GM12892 (cell line): ENCODE measurements around the gene WDR70. TPM values are rescaled to one million over a fixed set of nuclear protein-coding genes. Genes with fewer than 3 reads are reported as not detected.
A peak's percentile ranks its signal among the peaks of the same experiment; 100 is the strongest.
"Not testable (repeated sequence)": the region's sequence is repeated elsewhere in the genome, so short reads cannot be mapped to it uniquely, and the experiment has no call there.

ENCODE experiments used
- DNase-seq: peaks from one replicate; pipeline ENCODE4 v3.0.0; 2011; ENCODE audit not compliant: insufficient read length
- FAIRE-seq: peaks from 2 replicates; lab custom pipeline; 2011; peaks lifted over from hg19 to GRCh38; lab: Jason Lieb, UNC
- POLR2A ChIP-seq: IDR thresholded peaks from 2 replicates; pipeline ENCODE4 v1.6.1; 2011; ENCODE audit warnings: low read depth, low read length, control low read depth
- POLR2AphosphoS5 ChIP-seq: IDR thresholded peaks from 2 replicates; pipeline ENCODE4 v1.6.1; 2011; ENCODE audit warnings: low read depth, low read length, control low read depth
- TAF1 ChIP-seq: IDR thresholded peaks from 2 replicates; pipeline ENCODE4 v1.6.1; 2011; ENCODE audit warnings: low read depth, mild to moderate bottlenecking, control low read depth, low read length, borderline replicate concordance
- polyA plus RNA-seq: library from polyadenylated mRNA; unstranded; fragments of >200 nt; gene quantifications from one replicate; pipeline ENCODE4 v1.2.1, GENCODE V29; 2012; ENCODE audit warnings: missing spikeins, inconsistent platforms; ENCODE audit not compliant: missing spikeins

The WDR70 gene
- polyA plus RNA-seq: 27.3 TPM

GRCh38 chr5:37379100-37379628, at the start of gene WDR70:
TSS of gene WDR70 (plus strand) at chr5:37379318. CDS start at chr5:37379368, 50 bp downstream.
- TF ChIP-seq POLR2AphosphoS5 (peak; percentile 74), POLR2A (peak; percentile 80), TAF1 (peak; percentile 77; the same call in 1 of the 2 replicates)
- FAIRE-seq (peak; percentile 91), DNase-seq (peak; percentile 60)

GRCh38 chr5:37334754-37335153, 44.4 kb upstream of the WDR70 start:
- DNase-seq, FAIRE-seq: not testable (repeated sequence)

- not testable (repeated sequence) for DNase-seq, FAIRE-seq
Measured at GRCh38 chr5:37342741-37343140, 36.4 kb upstream of the WDR70 start.

DNA sequence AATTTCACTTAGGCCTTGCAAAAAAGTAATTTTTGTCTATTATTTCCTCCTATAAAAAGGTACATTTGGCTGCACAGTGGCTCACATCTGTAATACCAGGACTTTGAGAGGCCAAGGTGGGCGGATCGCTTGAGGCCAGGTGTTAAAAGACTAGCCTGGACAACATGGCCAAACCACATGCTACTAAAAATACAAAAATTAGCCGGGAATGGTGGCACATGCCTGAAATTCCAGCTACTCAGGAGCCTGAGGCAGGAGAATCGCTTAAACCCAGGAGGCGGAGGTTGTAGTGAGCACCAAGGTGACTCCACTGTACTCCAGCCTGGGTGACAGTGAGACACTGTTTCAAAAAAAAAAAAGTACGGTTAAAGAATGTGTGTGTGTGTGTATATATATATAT, 24.0 kb upstream of the WDR70 start:
- FAIRE-seq: no peak
- TF ChIP-seq POLR2AphosphoS5 (no peak), POLR2A (no peak), TAF1 (no peak)
- DNase-seq: no peak

DNA sequence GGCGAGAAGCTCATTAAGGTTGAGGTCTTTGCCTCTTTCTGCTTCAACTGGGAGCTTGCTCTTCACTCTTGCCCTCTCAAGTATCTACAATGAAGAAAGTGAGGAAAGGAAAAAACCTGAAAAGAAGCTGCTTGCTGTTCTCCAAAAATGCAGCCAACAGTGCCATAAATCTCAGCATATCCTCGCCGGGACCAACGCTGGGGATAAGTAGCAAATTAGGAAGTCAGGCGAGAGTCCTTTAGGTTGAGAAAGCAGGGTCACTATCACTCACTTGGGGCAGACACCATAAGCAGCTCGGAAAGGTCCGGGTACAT, 8.6 kb upstream of the WDR70 start:
- DNase-seq: no peak
- FAIRE-seq: no peak
- TF ChIP-seq POLR2A (no peak), POLR2AphosphoS5 (no peak), TAF1 (no peak)

- TF ChIP-seq POLR2AphosphoS5 (peak; percentile 95), TAF1 (peak; percentile 82; the same call in 1 of the 2 replicates), POLR2A (peak; percentile 89)
- FAIRE-seq (peak; percentile 96), DNase-seq (peak; percentile 78)
Measured at GRCh38 chr5:37370864-37371726, 8.0 kb upstream of the WDR70 start, which contains the start of gene NUP155. TSS of gene NUP155 (minus strand) at chr5:37371106. CDS start at chr5:37370977, 129 bp downstream.

DNA sequence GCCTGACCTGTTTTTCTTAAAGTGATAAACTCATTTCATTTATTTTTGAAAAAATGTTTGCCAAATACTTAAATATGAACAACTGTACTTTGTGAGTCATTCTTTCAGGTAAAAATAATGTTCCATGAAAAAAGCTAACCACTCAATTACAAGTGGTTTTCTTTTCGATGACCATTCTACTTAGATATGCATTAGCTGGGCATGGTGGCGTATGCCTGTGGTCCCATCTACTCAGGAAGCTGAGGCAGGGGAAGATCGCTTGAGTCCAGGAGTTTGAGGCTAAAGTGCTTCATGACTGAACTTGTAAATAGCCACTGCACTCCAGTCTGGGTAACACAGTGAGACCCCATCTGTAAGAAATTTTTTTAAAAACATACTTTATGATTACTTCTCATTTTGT, 4.0 kb upstream of the WDR70 start:
- TF ChIP-seq TAF1: no peak
- TF ChIP-seq POLR2A: no peak
- no peak for TF ChIP-seq POLR2AphosphoS5
- FAIRE-seq (no peak), DNase-seq (no peak)

GRCh38 chr5:37378066-37378465, 1.1 kb upstream of the WDR70 start:
- FAIRE-seq, DNase-seq: not testable (repeated sequence)

DNA sequence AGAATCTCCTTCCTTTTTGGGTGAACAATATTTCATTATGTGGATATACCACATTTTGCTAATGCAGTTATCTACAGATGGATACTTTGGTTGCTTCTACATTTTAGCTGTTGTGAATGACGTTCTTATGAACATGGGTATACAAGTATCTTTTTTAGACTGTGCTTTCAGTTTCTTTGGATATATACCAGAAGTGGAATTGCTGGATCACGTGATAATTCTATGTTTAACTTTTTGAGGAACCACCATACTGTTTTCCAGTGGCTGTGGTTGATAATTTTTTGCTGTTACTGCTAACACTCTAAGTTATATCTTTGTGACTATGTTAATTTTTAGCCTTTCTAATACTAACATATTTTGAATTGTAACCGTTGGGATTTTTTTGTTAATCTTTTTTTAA, 12.5 kb downstream of the WDR70 start:
- TF ChIP-seq POLR2AphosphoS5 (no peak), TAF1 (no peak), POLR2A (no peak)
- FAIRE-seq (no peak), DNase-seq (no peak)

DNA sequence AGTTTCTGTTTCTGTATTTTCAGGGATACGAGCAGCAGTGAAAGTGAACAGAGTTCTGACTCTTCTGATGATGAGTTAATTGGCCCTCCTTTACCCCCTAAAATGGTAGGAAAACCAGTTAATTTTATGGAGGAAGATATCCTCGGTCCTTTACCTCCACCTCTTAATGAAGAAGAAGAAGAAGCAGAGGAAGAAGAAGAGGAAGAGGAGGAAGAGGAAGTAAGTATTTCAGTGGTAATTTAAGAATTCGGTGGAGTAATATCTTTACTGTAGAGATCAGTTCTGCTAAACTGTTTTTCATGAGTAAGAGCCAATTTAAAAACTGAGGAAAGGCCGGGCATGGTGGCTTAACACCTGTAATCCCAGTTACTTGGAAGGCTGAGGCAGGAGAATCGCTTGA, 17.2 kb downstream of the WDR70 start:
- FAIRE-seq (no peak), DNase-seq (no peak)
- no peak for TF ChIP-seq POLR2AphosphoS5
- TF ChIP-seq POLR2A: no peak
- TF ChIP-seq TAF1: no peak

DNA sequence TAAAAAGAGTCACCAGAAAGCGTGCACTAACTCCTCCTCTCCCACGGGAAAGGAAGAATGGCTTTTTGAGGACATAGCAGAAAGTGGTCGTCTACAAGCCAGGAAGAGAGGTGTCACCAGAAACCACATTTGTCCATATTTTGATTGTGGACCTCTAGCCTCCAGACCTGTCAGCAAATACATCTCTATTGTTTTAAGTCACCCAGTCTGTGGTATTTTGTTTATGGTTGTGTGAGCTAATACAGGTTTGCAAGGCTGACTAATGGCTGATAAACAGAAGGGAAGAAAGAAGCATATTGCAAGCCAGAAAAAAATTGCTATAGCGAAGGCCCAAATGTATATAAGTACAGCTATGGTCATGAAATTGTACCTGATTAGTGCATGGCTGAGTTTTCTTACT, 21.4 kb downstream of the WDR70 start:
- DNase-seq: no peak
- TF ChIP-seq POLR2AphosphoS5 (no peak), POLR2A (no peak), TAF1 (no peak)
- FAIRE-seq: no peak

DNA sequence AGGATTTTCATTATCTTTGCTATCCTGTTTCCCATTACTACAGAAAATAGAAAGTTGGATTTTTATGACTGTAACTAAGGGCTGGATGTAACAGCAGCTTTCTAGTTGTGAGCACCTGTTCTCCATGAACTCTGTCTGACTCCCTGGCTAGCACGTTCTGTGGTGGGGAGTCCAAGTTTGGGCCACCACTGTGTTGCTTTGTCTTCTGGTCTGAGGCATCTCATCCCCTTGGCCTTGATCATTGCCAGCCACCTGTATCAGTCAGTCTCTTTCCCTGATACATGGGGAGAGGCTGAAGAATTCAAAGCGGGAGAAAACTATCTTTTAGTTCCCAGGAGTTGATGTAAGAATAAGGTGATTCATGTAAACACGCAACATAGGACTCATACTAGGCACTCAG, 33.4 kb downstream of the WDR70 start:
- DNase-seq (no peak), FAIRE-seq (no peak)
- TF ChIP-seq POLR2AphosphoS5: no peak
- TF ChIP-seq POLR2A: no peak
- no peak for TF ChIP-seq TAF1

DNA sequence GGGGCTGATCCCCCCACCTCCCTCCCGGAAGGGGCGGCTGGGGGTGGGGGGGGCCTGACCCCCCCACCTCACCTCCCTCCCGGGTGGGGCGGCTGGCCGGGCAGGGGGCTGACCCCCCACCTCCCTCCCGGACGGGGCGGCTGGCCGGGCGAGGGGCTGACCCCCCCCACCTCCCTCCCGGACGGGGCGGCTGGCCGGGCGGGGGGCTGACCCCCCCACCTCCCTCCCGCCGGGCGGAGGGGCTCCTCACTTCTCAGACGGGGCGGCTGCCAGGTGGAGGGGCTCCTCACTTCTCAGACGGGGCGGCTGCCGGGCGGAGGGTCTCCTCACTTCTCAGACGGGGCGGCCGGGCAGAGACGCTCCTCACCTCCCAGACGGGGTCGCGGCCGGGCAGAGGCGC, 36.3 kb downstream of the WDR70 start:
- FAIRE-seq, DNase-seq: not testable (repeated sequence)
